Esophagus squamous epithelium (tissue), 5 donors: ENCODE data around the gene DMRT1. TPM values are rescaled to one million over a fixed set of nuclear protein-coding genes. Genes with fewer than 3 reads are reported as not detected.

Experiments used
- DNase-seq: peaks from one replicate; lab custom pipeline; 2025; lab: John Stamatoyannopoulos, UW
- H3K27ac ChIP-seq, 4 donors: fragments of 200-600 bp; sonication (generic); one replicate each; pipeline ENCODE4 v1.5.1; 2016 to 2019; ENCODE audit warnings: mild to moderate bottlenecking in 1 of 4
- H3K27me3 ChIP-seq, 4 donors: fragments of 200-600 bp; sonication (generic); 1 replicate in 3 of 4; 2 replicates in 1 of 4; pipeline versions ENCODE4 v1.5.1 to v1.6.0; 2017 to 2021; ENCODE audit warnings: antibody characterized with exemption in 1 of 4
- H3K36me3 ChIP-seq, 3 donors: fragments of 200-600 bp; sonication (generic); one replicate each; pipeline ENCODE4 v1.5.1; 2016 to 2019
- H3K4me1 ChIP-seq, 3 donors: fragments of 200-600 bp; sonication (generic); one replicate each; pipeline ENCODE4 v1.5.1; 2017 to 2019
- H3K4me3 ChIP-seq, 4 donors: fragments of 200-600 bp; sonication (generic); 1 replicate in 3 of 4; 2 replicates in 1 of 4; pipeline ENCODE4 v1.5.1; 2016 to 2019; ENCODE audit warnings: mild to moderate bottlenecking in 2 of 4, moderate library complexity in 1 of 4
- H3K9me3 ChIP-seq, 3 donors: fragments of 200-600 bp; sonication (generic); one replicate each; pipeline ENCODE4 v1.5.1; 2016 to 2019
- POLR2A ChIP-seq, 4 donors: fragments of 450-650 bp; IDR thresholded peaks; one replicate each; pipeline ENCODE4 v1.6.1; 2017; ENCODE audit warnings: antibody characterized with exemption in 4 of 4, mild to moderate bottlenecking in 4 of 4, moderate library complexity in 3 of 4
- WGBS, 2 donors: methylation state at CpG; one replicate each; pipeline ENCODE4 v1.1.5; 2018; 5-methylcytosine and 5-hydroxymethylcytosine counted together
- intact Hi-C: fragments of 100-400 bp; cut with DNase I; formaldehyde crosslinking; loops from one replicate; pipeline ENCODE4 v1.15.0; 2022
- total RNA-seq, 4 donors: library from RNA; depleted of rRNA; stranded (reverse); fragments of >200 nt; gene quantifications; one replicate each; pipeline ENCODE4 v1.1.0, GENCODE V29; 2016
- TF ChIP-seq, protein P1 (sequence below), 6 experiments: fragments of 450-650 bp in 4 of 6; fragments of 200-600 bp in 2 of 6; sonication (generic) in 2 of 6; IDR thresholded peaks; one replicate each; pipeline ENCODE4 v1.5.1; 2016 to 2019; ENCODE audit warnings: antibody characterized with exemption in 6 of 6, mild to moderate bottlenecking in 4 of 6, moderate library complexity in 4 of 6
- donor health status: DM: yes; HTN: yes; CAD: no.

Gene DMRT1
- total RNA-seq, 4 donors from 2014 or later, result not detected

DNA sequence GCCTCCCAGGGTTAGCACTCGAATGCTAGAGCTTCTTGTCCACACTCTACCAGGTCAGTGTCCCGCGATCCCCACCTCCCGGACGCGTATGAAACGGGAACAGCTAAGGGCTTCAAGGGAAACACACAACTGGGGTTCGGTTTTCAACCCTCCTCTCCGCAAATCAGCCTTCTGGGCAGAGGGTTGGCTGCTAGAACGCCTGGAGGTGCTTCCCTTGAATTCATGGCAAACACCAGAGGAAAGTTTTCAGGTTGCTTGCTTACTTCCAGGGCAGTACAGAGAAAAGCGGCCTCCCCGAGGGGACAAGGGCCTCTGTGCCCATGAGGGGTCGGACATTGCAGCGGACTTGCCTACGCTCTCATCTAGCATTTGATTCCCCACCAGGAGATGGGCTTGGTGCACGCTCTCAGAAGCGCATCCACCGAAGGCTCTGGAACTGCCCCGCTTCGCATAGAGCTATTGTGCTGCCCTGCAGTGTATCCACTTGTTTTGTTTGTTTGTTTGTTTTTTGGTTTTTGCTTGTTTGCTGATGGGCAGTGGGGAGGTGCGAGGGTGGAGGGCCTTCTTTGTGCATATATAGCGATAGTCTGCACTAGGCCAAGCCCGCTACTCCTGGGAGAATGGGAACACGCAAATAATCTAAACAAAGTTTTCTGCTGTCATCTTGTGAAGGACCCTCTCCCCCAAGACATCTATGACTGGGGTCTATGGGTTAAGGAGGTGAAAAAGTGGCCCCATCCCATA, 133.7 kb downstream of the DMRT1 start:
- intact Hi-C loops, result no loop called here
- no peaks in the 10 kb centered on the region for H3K9me3 ChIP-seq
- DNase-seq, result no peak
- no peak overlapping the region for H3K4me3 ChIP-seq
- H3K27me3 ChIP-seq, result peaks cover 6 to 100% (median 37%) of the 10 kb centered on the region in 4 donors
- TF ChIP-seq POLR2A (IDR thresholded peaks at IDR 0.05), result no peak
- TF ChIP-seq, protein P1, sequence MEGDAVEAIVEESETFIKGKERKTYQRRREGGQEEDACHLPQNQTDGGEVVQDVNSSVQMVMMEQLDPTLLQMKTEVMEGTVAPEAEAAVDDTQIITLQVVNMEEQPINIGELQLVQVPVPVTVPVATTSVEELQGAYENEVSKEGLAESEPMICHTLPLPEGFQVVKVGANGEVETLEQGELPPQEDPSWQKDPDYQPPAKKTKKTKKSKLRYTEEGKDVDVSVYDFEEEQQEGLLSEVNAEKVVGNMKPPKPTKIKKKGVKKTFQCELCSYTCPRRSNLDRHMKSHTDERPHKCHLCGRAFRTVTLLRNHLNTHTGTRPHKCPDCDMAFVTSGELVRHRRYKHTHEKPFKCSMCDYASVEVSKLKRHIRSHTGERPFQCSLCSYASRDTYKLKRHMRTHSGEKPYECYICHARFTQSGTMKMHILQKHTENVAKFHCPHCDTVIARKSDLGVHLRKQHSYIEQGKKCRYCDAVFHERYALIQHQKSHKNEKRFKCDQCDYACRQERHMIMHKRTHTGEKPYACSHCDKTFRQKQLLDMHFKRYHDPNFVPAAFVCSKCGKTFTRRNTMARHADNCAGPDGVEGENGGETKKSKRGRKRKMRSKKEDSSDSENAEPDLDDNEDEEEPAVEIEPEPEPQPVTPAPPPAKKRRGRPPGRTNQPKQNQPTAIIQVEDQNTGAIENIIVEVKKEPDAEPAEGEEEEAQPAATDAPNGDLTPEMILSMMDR (IDR thresholded peaks at IDR 0.05), result no peak
- H3K27ac ChIP-seq, result no peak overlapping the region
- H3K4me1 ChIP-seq, result peaks cover 16 to 55% (median 23%) of the 10 kb centered on the region in 3 donors
- H3K36me3 ChIP-seq, result no peaks in the 10 kb centered on the region
- WGBS, 2 donors, result 39 to 46% methylated on average over 22 to 23 of the region's 24 CpGs

DNA sequence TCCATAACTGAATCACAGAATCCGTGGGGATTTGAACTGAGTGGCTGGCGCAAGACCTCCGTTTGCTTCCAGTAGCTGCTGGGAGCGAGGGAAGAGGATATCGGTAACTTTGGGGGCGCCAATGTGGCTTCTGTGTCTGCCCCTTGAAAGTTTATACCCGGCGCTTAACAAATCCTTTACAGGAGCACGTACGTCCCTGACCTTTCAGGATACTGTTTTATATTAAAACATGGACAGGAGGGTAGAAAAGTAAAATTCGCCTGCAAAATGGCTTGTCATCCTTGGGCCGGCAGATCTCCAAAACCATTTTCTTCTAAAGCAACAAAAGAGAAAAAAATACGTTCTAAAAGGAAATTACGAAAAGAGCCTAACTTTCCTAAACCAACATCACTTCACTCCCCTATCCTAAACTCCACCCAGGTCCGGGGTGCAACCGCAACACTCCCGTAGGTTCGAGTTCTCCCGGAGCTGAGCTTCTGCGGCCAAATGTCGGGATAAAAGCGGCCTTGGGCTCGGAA, 134.3 kb downstream of the DMRT1 start:
- Histone ChIP-seq H3K36me3 (no peaks in the 10 kb centered on the region), H3K27ac (no peak overlapping the region), H3K27me3 (peaks cover 6 to 100% (median 33%) of the 10 kb centered on the region in 4 donors), H3K4me3 (peak overlapping the region; percentile 40 to 54 (median 46)), H3K9me3 (no peaks in the 10 kb centered on the region), H3K4me1 (peaks cover 16 to 49% (median 23%) of the 10 kb centered on the region in 3 donors)
- TF ChIP-seq, protein P1 (IDR thresholded peaks at IDR 0.05), result no peak
- no peak for TF ChIP-seq POLR2A (IDR thresholded peaks at IDR 0.05)
- intact Hi-C loops, result no loop called here
- DNase-seq, result no peak
- 31 to 34% methylated on average over 18 to 23 of the region's 23 CpGs for WGBS, 2 donors

DNA sequence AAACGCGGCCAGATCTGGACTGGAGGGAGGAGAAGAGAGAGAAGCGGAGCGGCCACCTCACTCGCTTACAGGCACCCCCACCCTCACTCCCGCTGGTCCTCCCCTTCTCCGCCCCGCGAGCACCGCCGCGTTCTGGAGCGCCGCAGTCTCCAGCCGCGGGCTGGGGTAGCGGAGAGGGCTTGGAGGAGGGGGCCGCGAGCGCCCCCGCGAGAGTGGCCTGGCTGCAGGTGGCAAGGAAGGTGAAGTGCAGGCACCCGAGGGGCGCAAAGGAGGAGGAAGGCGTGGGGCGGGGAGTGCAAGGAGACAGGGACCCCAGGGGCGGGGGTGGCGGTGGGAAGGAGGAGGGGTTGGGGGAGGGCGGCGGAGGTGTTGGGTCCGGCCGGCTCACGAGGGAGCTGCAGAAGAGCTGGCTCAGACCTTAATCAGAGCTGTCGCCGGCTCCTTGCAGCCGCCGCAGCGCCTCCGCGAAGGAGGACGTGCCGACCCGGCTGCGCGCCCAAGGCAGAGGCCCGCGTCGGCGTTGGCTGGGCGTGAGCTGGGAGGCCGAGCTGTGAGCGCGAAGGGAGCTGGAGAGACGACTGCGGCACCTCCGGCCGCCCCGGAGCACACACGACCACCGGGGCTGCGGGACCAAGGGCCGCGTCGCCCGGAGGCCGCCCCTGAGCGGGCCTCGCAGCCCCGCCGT, 134.9 kb downstream of the DMRT1 start, which contains the start of gene DMRT3:
Gene DMRT3 (plus strand): TSS at position 398 of the 685 bp plus-strand sequence. CDS start 347 bp downstream, outside the sequence.
- intact Hi-C loops, result no loop called here

DNA sequence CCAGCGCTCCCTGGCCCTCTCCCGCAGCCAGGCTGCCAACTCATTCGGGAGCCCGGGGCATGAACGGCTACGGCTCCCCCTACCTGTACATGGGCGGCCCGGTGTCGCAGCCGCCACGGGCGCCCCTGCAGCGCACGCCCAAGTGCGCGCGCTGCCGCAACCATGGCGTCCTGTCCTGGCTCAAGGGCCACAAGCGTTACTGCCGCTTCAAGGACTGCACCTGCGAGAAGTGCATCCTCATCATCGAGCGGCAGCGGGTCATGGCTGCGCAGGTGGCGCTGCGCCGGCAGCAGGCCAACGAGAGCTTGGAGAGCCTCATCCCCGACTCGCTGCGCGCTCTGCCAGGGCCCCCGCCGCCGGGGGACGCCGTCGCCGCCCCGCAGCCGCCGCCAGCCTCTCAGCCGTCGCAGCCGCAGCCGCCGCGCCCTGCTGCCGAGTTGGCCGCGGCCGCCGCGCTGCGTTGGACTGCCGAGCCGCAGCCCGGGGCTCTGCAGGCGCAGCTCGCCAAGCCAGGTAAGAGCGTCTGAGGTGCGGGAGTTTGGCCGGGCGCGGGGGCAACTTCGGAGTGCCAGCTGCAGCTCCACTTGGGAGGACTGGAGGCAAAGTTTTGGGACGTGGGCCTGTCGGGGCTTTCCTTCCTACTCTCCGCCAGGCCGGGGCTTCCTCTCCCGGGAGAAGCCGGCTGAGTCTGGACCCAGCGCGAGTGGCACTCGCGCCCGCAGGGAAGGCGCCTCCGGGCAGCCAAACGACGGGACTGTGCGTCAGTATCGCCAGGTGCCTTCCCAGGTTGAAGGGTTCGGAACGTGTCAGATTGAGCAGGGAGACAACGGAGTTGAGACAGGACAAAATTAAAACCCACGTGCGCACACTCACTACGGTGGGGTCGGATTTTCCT, 135.7 kb downstream of the DMRT1 start:
- WGBS, 2 donors, result 5 to 16% methylated on average over 7 to 33 of the region's 92 CpGs
- DNase-seq, result no peak
- intact Hi-C loops, result no loop called here
- Histone ChIP-seq H3K4me1 (peaks cover 14 to 35% (median 16%) of the 10 kb centered on the region in 3 donors), H3K4me3 (peak overlapping the region; percentile 40 to 54 (median 46)), H3K9me3 (no peaks in the 10 kb centered on the region), H3K27ac (peak overlapping the region in 1 of 4 donors; percentile 38), H3K36me3 (no peaks in the 10 kb centered on the region), H3K27me3 (peaks cover 6 to 100% (median 23%) of the 10 kb centered on the region in 4 donors)
- TF ChIP-seq, protein P1 (IDR thresholded peaks at IDR 0.05), result no peak
- no peak for TF ChIP-seq POLR2A (IDR thresholded peaks at IDR 0.05)

More for the DNA sequence above, 134.9 kb downstream of the DMRT1 start, which contains the start of gene DMRT3:
- H3K27ac ChIP-seq, result peak within 1 kb of the TSS in 1 of 4 donors; percentile 38
- H3K9me3 ChIP-seq, result no peaks in the 10 kb centered on the region
- 0% methylated on average over 2 to 5 of the region's 70 CpGs for WGBS, 2 donors
- H3K36me3 ChIP-seq, result no peaks in the 10 kb centered on the region
- no peak for DNase-seq
- TF ChIP-seq, protein P1 (IDR thresholded peaks at IDR 0.05), result no peak
- no peak for TF ChIP-seq POLR2A (IDR thresholded peaks at IDR 0.05)
- H3K4me1 ChIP-seq, result peaks cover 16 to 43% (median 21%) of the 10 kb centered on the region in 3 donors
- peak within 1 kb of the TSS; percentile 40 to 54 (median 46) for H3K4me3 ChIP-seq
- H3K27me3 ChIP-seq, result peaks cover 6 to 100% (median 29%) of the 10 kb centered on the region in 4 donors
